Fibroblast of the conjunctiva (primary cell): ENCODE results near the gene EFNA2.
"Not testable (repeated sequence)": the region's sequence is repeated elsewhere in the genome, so short reads cannot be mapped to it uniquely, and the experiment has no call there.

ENCODE experiments used
- DNase-seq: peaks from one replicate; pipeline ENCODE4 v3.0.0-alpha.2; 2010; ENCODE audit warnings: low read depth

EFNA2 gene

GRCh38 chr19:1298235-1298634 lies 12.6 kb downstream of the EFNA2 start:
- DNase-seq, result no peak

GRCh38 chr19:1299801-1300200 lies 14.1 kb downstream of the EFNA2 start:
- no peak for DNase-seq

GRCh38 chr19:1300744-1301490 lies 15.2 kb downstream of the EFNA2 start:
- no peak for DNase-seq

- no peak for DNase-seq
These were observed 17.0 kb downstream of the EFNA2 start for GRCh38 chr19:1302533-1303239.

- DNase-seq, result no peak
These were observed 18.7 kb downstream of the EFNA2 start for GRCh38 chr19:1304197-1304924.

- DNase-seq, result not testable (repeated sequence)
These were observed 19.7 kb downstream of the EFNA2 start for GRCh38 chr19:1305354-1305753.

- DNase-seq, result no peak
These were observed 21.6 kb downstream of the EFNA2 start for GRCh38 chr19:1307320-1307719.

- no peak for DNase-seq
These were observed 22.2 kb downstream of the EFNA2 start for GRCh38 chr19:1307755-1308303.

GRCh38 chr19:1308718-1309117 lies 23.0 kb downstream of the EFNA2 start:
- DNase-seq, result no peak

GRCh38 chr19:1309977-1310852 lies 24.5 kb downstream of the EFNA2 start:
- no peak for DNase-seq

GRCh38 chr19:1310853-1311180 lies 25.1 kb downstream of the EFNA2 start:
- DNase-seq, result no peak

GRCh38 chr19:1311543-1312091 lies 25.9 kb downstream of the EFNA2 start:
- no peak for DNase-seq

- DNase-seq, result no peak
These were observed 27.4 kb downstream of the EFNA2 start for GRCh38 chr19:1312767-1313694.

GRCh38 chr19:1313695-1314613 lies 28.3 kb downstream of the EFNA2 start:
- DNase-seq, result no peak

- DNase-seq, result peak; percentile 9
These were observed 29.9 kb downstream of the EFNA2 start for GRCh38 chr19:1315470-1316166.

GRCh38 chr19:1316466-1316865 lies 30.8 kb downstream of the EFNA2 start:
- DNase-seq, result no peak

GRCh38 chr19:1317274-1318003 lies 31.8 kb downstream of the EFNA2 start:
- no peak for DNase-seq
